ENCODE results near the gene PDE7B. TPM values are rescaled to one million over a fixed set of nuclear protein-coding genes. Genes with fewer than 3 reads are reported as not detected.

Gene PDE7B
- total RNA-seq, 1 experiment from 2014 or later, result 0.03 TPM

GRCh38 chr6:135871296-135871695 lies 19.8 kb downstream of the PDE7B start:
- no peak for ATAC-seq
- BruUV-seq (replicated peaks), result no TSS peak
- ChIA-PET CTCF (no interaction called here), POLR2A (no interaction called here)
- Histone ChIP-seq H3K4me1 (ENCODE audit: control insufficient read depth, insufficient read depth, low read length) (no peaks in the 10 kb centered on the region), H3K27me3 (ENCODE audit: control insufficient read depth, insufficient read depth, low read length) (no peaks in the 10 kb centered on the region), H3K9me3 (ENCODE audit: control insufficient read depth, insufficient read depth, low read depth, low read length) (no peaks in the 10 kb centered on the region), H3K4me3 (ENCODE audit: low read depth in 2 of 2, low read length in 2 of 2) (no peak overlapping the region), H3K27ac (ENCODE audit: low read length) (no peak overlapping the region), H3K36me3 (ENCODE audit: control insufficient read depth, insufficient read depth, low read length) (no peaks in the 10 kb centered on the region)
- no peak for DNase-seq (ENCODE audit: low read depth, low spot score)
- no peak for TF ChIP-seq CTCF (IDR thresholded peaks at IDR 0.05)
- no peak for TF ChIP-seq TCF7L2 (IDR thresholded peaks at IDR 0.05; ENCODE audit: low read depth, low read length)
- no peak for TF ChIP-seq POLR2AphosphoS5 (IDR thresholded peaks at IDR 0.05; ENCODE audit: low read depth, low read length)
- no peak for TF ChIP-seq SIN3A (IDR thresholded peaks at IDR 0.05; ENCODE audit: borderline replicate concordance, insufficient read depth, low read depth, low read length)
- no peak for TF ChIP-seq REST (IDR thresholded peaks at IDR 0.05; ENCODE audit: insufficient read depth in 1 of 2, low read depth in 2 of 2, low read length in 1 of 2)
- intact Hi-C loops (cut with micrococcal nuclease; ENCODE audit: unreplicated experiment) (no loop called here), in situ Hi-C loops (cut with HindIII; ENCODE audit: low pct_unique_long_range_greater_than_20kb, low sequenced_read_pairs) (no loop called here)

GRCh38 chr6:135871878-135872277 lies 20.4 kb downstream of the PDE7B start:
- Histone ChIP-seq H3K27me3 (ENCODE audit: control insufficient read depth, insufficient read depth, low read length) (no peaks in the 10 kb centered on the region), H3K4me1 (ENCODE audit: control insufficient read depth, insufficient read depth, low read length) (no peaks in the 10 kb centered on the region), H3K27ac (ENCODE audit: low read length) (no peak overlapping the region), H3K9me3 (ENCODE audit: control insufficient read depth, insufficient read depth, low read depth, low read length) (no peaks in the 10 kb centered on the region), H3K4me3 (ENCODE audit: low read depth in 2 of 2, low read length in 2 of 2) (no peak overlapping the region), H3K36me3 (ENCODE audit: control insufficient read depth, insufficient read depth, low read length) (no peaks in the 10 kb centered on the region)
- TF ChIP-seq CTCF (IDR thresholded peaks at IDR 0.05) (no peak), SIN3A (IDR thresholded peaks at IDR 0.05; ENCODE audit: borderline replicate concordance, insufficient read depth, low read depth, low read length) (no peak), POLR2AphosphoS5 (IDR thresholded peaks at IDR 0.05; ENCODE audit: low read depth, low read length) (no peak), REST (IDR thresholded peaks at IDR 0.05; ENCODE audit: insufficient read depth in 1 of 2, low read depth in 2 of 2, low read length in 1 of 2) (no peak), TCF7L2 (IDR thresholded peaks at IDR 0.05; ENCODE audit: low read depth, low read length) (no peak)
- in situ Hi-C loops (cut with HindIII; ENCODE audit: low pct_unique_long_range_greater_than_20kb, low sequenced_read_pairs), result no loop called here
- ATAC-seq (no peak), DNase-seq (ENCODE audit: low read depth, low spot score) (no peak)
- intact Hi-C loops (cut with micrococcal nuclease; ENCODE audit: unreplicated experiment), result no loop called here
- BruUV-seq (replicated peaks), result no TSS peak
- POLR2A ChIA-PET, result no interaction called here
- CTCF ChIA-PET, result no interaction called here

Data from Panc1 (cell line).